Dedifferentiated amniotic fluid mesenchymal stem cell (primary cell): Measurements from ENCODE around the gene RIPK4.
A peak's percentile ranks its signal among the peaks of the same experiment; 100 is the strongest.
"Not testable (repeated sequence)": the region's sequence is repeated elsewhere in the genome, so short reads cannot be mapped to it uniquely, and the experiment has no call there.

ENCODE experiments used
- DNase-seq: peaks from one replicate; pipeline ENCODE4 v3.0.0-alpha.2; 2016; ENCODE audit errors: extremely low spot score

RIPK4 gene

GRCh38 chr21:41795726-41796125 lies 28.9 kb upstream of the RIPK4 start:
- DNase-seq: no peak

GRCh38 chr21:41794600-41794999 lies 27.7 kb upstream of the RIPK4 start:
- no peak for DNase-seq

- DNase-seq: no peak
These were observed 25.9 kb upstream of the RIPK4 start for GRCh38 chr21:41792711-41793110.

GRCh38 chr21:41786509-41786987 lies 19.7 kb upstream of the RIPK4 start:
- peak; percentile 59 for DNase-seq

- not testable (repeated sequence) for DNase-seq
These were observed 18.4 kb upstream of the RIPK4 start for GRCh38 chr21:41785262-41785661.

- DNase-seq: no peak
These were observed 17.7 kb upstream of the RIPK4 start for GRCh38 chr21:41784456-41785102.

- DNase-seq: no peak
These were observed 16.8 kb upstream of the RIPK4 start for GRCh38 chr21:41783476-41784180.

GRCh38 chr21:41781050-41781410 lies 14.2 kb upstream of the RIPK4 start:
- no peak for DNase-seq

GRCh38 chr21:41780337-41781049 lies 13.6 kb upstream of the RIPK4 start:
- no peak for DNase-seq

- no peak for DNase-seq
These were observed 12.8 kb upstream of the RIPK4 start for GRCh38 chr21:41779659-41780058.

- no peak for DNase-seq
These were observed 12.2 kb upstream of the RIPK4 start for GRCh38 chr21:41778930-41779600.

GRCh38 chr21:41777951-41778815 lies 11.3 kb upstream of the RIPK4 start:
- peak; percentile 92 for DNase-seq

GRCh38 chr21:41776778-41777177 lies 9.9 kb upstream of the RIPK4 start:
- DNase-seq: no peak

GRCh38 chr21:41775149-41775472 lies 8.3 kb upstream of the RIPK4 start:
- no peak for DNase-seq

GRCh38 chr21:41774467-41775148 lies 7.8 kb upstream of the RIPK4 start:
- DNase-seq: no peak

- no peak for DNase-seq
These were observed 5.7 kb upstream of the RIPK4 start for GRCh38 chr21:41772351-41773080.

GRCh38 chr21:41771625-41771945 lies 4.7 kb upstream of the RIPK4 start:
- DNase-seq: no peak

GRCh38 chr21:41770901-41771624 lies 4.2 kb upstream of the RIPK4 start:
- DNase-seq: no peak

GRCh38 chr21:41769933-41770332 lies 3.1 kb upstream of the RIPK4 start:
- DNase-seq: no peak

- DNase-seq: no peak
These were observed 2.7 kb upstream of the RIPK4 start for GRCh38 chr21:41769521-41769920.
